HepG2 (cell line): ENCODE results near the gene RGS7. TPM values are rescaled to one million over a fixed set of nuclear protein-coding genes. Genes with fewer than 3 reads are reported as not detected.

Experiments
- ATAC-seq: fragments of 200-7000 bp; cut with Tn5 transposase; 3 replicates; pipeline ENCODE4 v1.9.1; 2020; ENCODE audit warnings: mild to moderate bottlenecking, moderate library complexity
- BruUV-seq: library from RNA; stranded (reverse); fragments of 400-500 nt; replicated peaks from 2 replicates; lab custom pipeline; 2021; lab: Mats Ljungman, UMichigan
- CTCF ChIA-PET: fragments of 300-600 bp; formaldehyde crosslinking; extraction: SDS; loops from one replicate; lab custom pipeline; 2021; ENCODE audit warnings: low total read pairs, inconsistent platforms, low intra/inter-chr PET ratio; lab: Yijun Ruan, JAX
- POLR2A ChIA-PET: fragments of 350-600 bp; sonication (Branson Sonifier 250); formaldehyde crosslinking; loops from one replicate; lab custom pipeline; 2020; ENCODE audit warnings: antibody characterized with exemption, inconsistent platforms; lab: Yijun Ruan, JAX
- DNase-seq: peaks from one replicate; pipeline ENCODE4 v3.0.0-alpha.2; 2015; ENCODE audit warnings: low spot score
- FAIRE-seq: peaks from 3 replicates; lab custom pipeline; 2011; peaks lifted over from hg19 to GRCh38; lab: Jason Lieb, UNC
- H2AFZ ChIP-seq: one replicate; pipeline ENCODE4 v1.6.1; 2011; ENCODE audit warnings: low read length, inconsistent platforms
- H3K27ac ChIP-seq: fragments of 300-600 bp; 3 replicates; pipeline ENCODE4 v1.8.0; 2011; ENCODE audit warnings: mixed run types, mild to moderate bottlenecking, mixed read lengths, low read length, inconsistent platforms; ENCODE audit not compliant: insufficient read depth; ENCODE audit errors: extremely low read length
- H3K27me3 ChIP-seq, 2 experiments: fragments of 200-600 bp in 1 of 2; 2 replicates in 1 of 2; 3 replicates in 1 of 2; pipeline versions ENCODE4 v1.6.0 to v1.8.0; 2011; ENCODE audit warnings: low read length in 2 of 2, mild to moderate bottlenecking in 2 of 2, moderate library complexity in 2 of 2, inconsistent platforms in 1 of 2; ENCODE audit not compliant: insufficient read depth in 2 of 2, control insufficient read depth in 1 of 2
- H3K36me3 ChIP-seq, 2 experiments: fragments of 200-600 bp in 1 of 2; replicated peaks in 1 of 2; 2 replicates in 1 of 2; 3 replicates in 1 of 2; pipeline versions ENCODE4 v1.5.1 to v1.8.0; 2011; ENCODE audit warnings: low read length in 2 of 2, inconsistent platforms in 1 of 2; ENCODE audit not compliant: insufficient read depth in 2 of 2, control insufficient read depth in 1 of 2
- H3K4me1 ChIP-seq: 2 replicates; pipeline ENCODE4 v1.5.1; 2012; ENCODE audit warnings: low read length, inconsistent platforms; ENCODE audit not compliant: insufficient read depth
- H3K4me2 ChIP-seq: 2 replicates; pipeline ENCODE4 v1.6.0; 2011; ENCODE audit warnings: low read depth, low read length, inconsistent platforms
- H3K4me3 ChIP-seq, 3 experiments: fragments of 200-600 bp in 1 of 3; sonication (generic), shearing (Covaris generic) in 1 of 3; replicated peaks in 1 of 3; 2 replicates each; pipeline ENCODE4 v1.5.1; 2011 to 2016; ENCODE audit warnings: low read length in 3 of 3, inconsistent platforms in 2 of 3, low read depth in 2 of 3, mild to moderate bottlenecking in 2 of 3, control low read depth in 1 of 3, mixed read lengths in 1 of 3; ENCODE audit not compliant: insufficient read depth in 1 of 3
- H3K79me2 ChIP-seq: one replicate; pipeline ENCODE4 v1.6.1; 2011; ENCODE audit warnings: low read length, inconsistent platforms; ENCODE audit not compliant: insufficient read depth
- H3K9ac ChIP-seq: 2 replicates; pipeline ENCODE4 v1.6.0; 2011; ENCODE audit warnings: mild to moderate bottlenecking, low read depth, low read length, inconsistent platforms; ENCODE audit not compliant: insufficient read depth
- H3K9me3 ChIP-seq: 2 replicates; pipeline ENCODE4 v1.5.1; 2012; ENCODE audit warnings: mild to moderate bottlenecking, low read length
- H4K20me1 ChIP-seq: 2 replicates; pipeline ENCODE4 v1.6.0; 2011; ENCODE audit warnings: inconsistent platforms, mild to moderate bottlenecking, low read length, moderate library complexity; ENCODE audit not compliant: insufficient read depth
- ADNP ChIP-seq: sonication (generic); formaldehyde crosslinking; IDR thresholded peaks from 2 replicates; pipeline ENCODE4 v1.4.0; 2020; ENCODE audit warnings: missing genetic modification reagents
- BCL6 ChIP-seq: IDR thresholded peaks from 2 replicates; pipeline ENCODE4 v1.6.1; 2016; ENCODE audit warnings: missing genetic modification reagents, missing compliant biosample characterization
- CENPX ChIP-seq: sonication (generic); formaldehyde crosslinking; IDR thresholded peaks from 2 replicates; pipeline ENCODE4 v1.9.0; 2021; ENCODE audit warnings: mild to moderate bottlenecking, missing genetic modification reagents, moderate library complexity
- GLI4 ChIP-seq: sonication (generic); formaldehyde crosslinking; IDR thresholded peaks from 2 replicates; pipeline ENCODE4 v1.5.1; 2020; ENCODE audit warnings: missing genetic modification reagents, mild to moderate bottlenecking, moderate library complexity, borderline replicate concordance
- MAFF ChIP-seq: IDR thresholded peaks from 2 replicates; pipeline ENCODE4 v1.6.1; 2011; ENCODE audit warnings: low read depth, low read length, improper control_type of control experiment
- MAFK ChIP-seq, 2 experiments: IDR thresholded peaks in 1 of 2; conservative IDR thresholded peaks in 1 of 2; 2 replicates each; pipeline ENCODE4 v1.6.1; 2011; ENCODE audit warnings: improper control_type of control experiment in 2 of 2, low read length in 2 of 2
- MLLT10 ChIP-seq: sonication (generic); formaldehyde crosslinking; IDR thresholded peaks from 2 replicates; pipeline ENCODE4 v1.4.0; 2020; ENCODE audit warnings: missing genetic modification reagents
- NFE2L2 ChIP-seq: fragments of 150-350 bp; IDR thresholded peaks from 2 replicates; pipeline ENCODE4 v1.6.1; 2014; ENCODE audit warnings: low read length
- PPARG ChIP-seq: conservative IDR thresholded peaks from 2 replicates; pipeline ENCODE4 v1.6.1; 2016; ENCODE audit warnings: missing biosample characterization, missing genetic modification reagents
- TBX3 ChIP-seq: fragments of 450-650 bp; IDR thresholded peaks from 2 replicates; pipeline ENCODE4 v1.6.1; 2017; ENCODE audit warnings: antibody characterized with exemption, mild to moderate bottlenecking, inconsistent platforms, borderline replicate concordance
- XRCC5 ChIP-seq: fragments of 200-400 bp; formaldehyde crosslinking; optimal IDR thresholded peaks from 2 replicates; pipeline ENCODE3; 2017; ENCODE audit warnings: mild to moderate bottlenecking, low read length
- ZNF501 ChIP-seq: sonication (generic); formaldehyde crosslinking; IDR thresholded peaks from 2 replicates; pipeline ENCODE4 v1.5.1; 2020; ENCODE audit warnings: mild to moderate bottlenecking, moderate library complexity, missing genetic modification reagents
- ZNF589 ChIP-seq: sonication (generic); formaldehyde crosslinking; conservative IDR thresholded peaks from 2 replicates; pipeline ENCODE4 v1.8.0; 2022; ENCODE audit warnings: mild to moderate bottlenecking, moderate library complexity, missing genetic modification reagents
- WGBS: methylation state at CpG from one replicate; pipeline ENCODE4 v1.1.6; 2017; ENCODE audit warnings: low lambda C conversion rate; 5-methylcytosine and 5-hydroxymethylcytosine counted together
- in situ Hi-C: cut with HindIII; loops from 2 replicates; pipeline ENCODE4 v1.10.0; 2017; ENCODE audit warnings: low pct_unique_long_range_greater_than_20kb; ENCODE audit not compliant: extremely low pct_ligation_motif_present
- intact Hi-C: fragments of 100-400 bp; cut with micrococcal nuclease; formaldehyde crosslinking; loops from one replicate; pipeline ENCODE4 v1.10.0; 2022; ENCODE audit not compliant: unreplicated experiment
- polyA plus RNA-seq, 8 experiments: library from polyadenylated mRNA; depleted of rRNA in 3 of 8; stranded (reverse) in 7 of 8; unstranded in 1 of 8; fragments of >200 nt; fragmentation: Illumina TruSeq in 4 of 8; extraction: Trizol in 4 of 8; gene quantifications; 2 replicates each; pipeline versions ENCODE4 v1.2.1 to v1.2.3, GENCODE V29; 2011 to 2016; ENCODE audit warnings: low read depth in 4 of 8, missing spikeins in 1 of 8, mixed read lengths in 1 of 8; ENCODE audit not compliant: insufficient read depth in 1 of 8
- total RNA-seq, 5 experiments: library from RNA; depleted of rRNA; stranded (reverse); fragments of >200 nt; fragmentation: Illumina TruSeq; extraction: Trizol; gene quantifications; 2 replicates each; pipeline ENCODE4 v1.2.3, GENCODE V29; 2016; ENCODE audit warnings: low read depth in 1 of 5
- TF ChIP-seq, protein P1 (sequence below), 2 experiments: IDR thresholded peaks; 2 replicates each; pipeline ENCODE4 v1.6.1; 2011 to 2012; ENCODE audit warnings: low read length in 2 of 2, borderline replicate concordance in 1 of 2, low read depth in 1 of 2, mild to moderate bottlenecking in 1 of 2, moderate library complexity in 1 of 2

Gene RGS7
- total and polyA plus RNA-seq, 2 of the 13 experiments (the other 11 are each of a cell fraction or from before 2014, with no cell fraction given) = not detected

DNA sequence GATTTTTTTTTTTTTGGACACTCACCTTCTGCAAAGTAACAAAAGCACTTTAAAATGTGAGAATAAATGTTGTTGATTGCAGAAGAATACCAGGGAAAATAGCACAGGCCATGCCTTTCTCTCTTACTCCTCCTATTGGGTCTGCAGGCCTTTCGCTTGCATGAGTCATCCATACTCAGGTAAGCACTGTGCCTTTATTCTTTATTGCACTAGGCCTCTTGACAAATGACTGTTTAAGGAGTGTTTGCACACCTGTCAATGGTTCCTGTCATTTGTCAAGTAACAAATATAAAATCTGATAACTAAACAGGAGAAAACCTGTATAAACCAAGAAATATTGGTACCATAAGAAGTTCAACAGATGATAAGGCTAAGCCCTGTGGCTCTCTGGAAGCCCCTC lies 106.5 kb downstream of the RGS7 start:
- H3K9me3 ChIP-seq = no peaks in the 10 kb centered on the region; the same call in 1 of the 2 replicates
- H3K9ac ChIP-seq = no peak overlapping the region
- ChIA-PET POLR2A (no interaction called here), CTCF (no interaction called here)
- no peaks in the 10 kb centered on the region for H3K79me2 ChIP-seq
- no peak for TF ChIP-seq XRCC5
- TF ChIP-seq TBX3 = no peak
- no peak for TF ChIP-seq GLI4 (CRISPR knock-in tag)
- no peak for TF ChIP-seq MLLT10 (CRISPR knock-in tag)
- TF ChIP-seq CENPX (CRISPR knock-in tag) = no peak
- TF ChIP-seq PPARG = no peak
- TF ChIP-seq ZNF501 = no peak
- TF ChIP-seq BCL6 (CRISPR knock-in tag) = no peak
- TF ChIP-seq ADNP (CRISPR knock-in tag) = no peak
- H3K27ac ChIP-seq = no peak overlapping the region
- no peaks in the 10 kb centered on the region for H3K27me3 ChIP-seq
- DNase-seq (no peak), ATAC-seq (no peak), FAIRE-seq (no peak)
- no peak overlapping the region for H2AFZ ChIP-seq
- WGBS = 0% methylated on average over 1 of the region's 1 CpG
- no peak overlapping the region for H3K4me2 ChIP-seq
- no TSS peak for BruUV-seq
- no peaks in the 10 kb centered on the region for H4K20me1 ChIP-seq
- in situ Hi-C loops = no loop called here
- no peak overlapping the region for H3K4me3 ChIP-seq
- H3K4me1 ChIP-seq = no peaks in the 10 kb centered on the region
- intact Hi-C loops = no loop called here
- H3K36me3 ChIP-seq = no peaks in the 10 kb centered on the region

DNA sequence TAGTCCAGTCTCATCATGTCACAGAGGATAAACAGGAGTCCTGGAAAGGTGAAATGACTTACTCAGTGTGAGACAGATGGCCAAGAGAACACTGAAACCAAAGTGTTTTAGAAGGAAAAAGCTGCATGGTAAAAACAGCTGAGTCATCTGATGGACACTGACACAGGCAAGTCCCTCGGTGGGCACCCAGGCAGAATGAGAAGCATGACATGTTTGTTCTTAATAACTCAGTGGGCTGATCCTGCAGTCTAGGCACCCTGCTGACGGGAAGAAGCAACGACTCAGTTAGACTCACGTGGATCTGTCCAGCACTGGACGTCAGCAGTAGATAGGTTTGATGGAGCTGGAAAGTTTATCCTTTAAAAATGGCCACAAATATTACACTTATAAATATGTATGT lies 116.9 kb downstream of the RGS7 start:
- intact Hi-C loops (no loop called here), in situ Hi-C loops (no loop called here)
- ChIA-PET POLR2A (no interaction called here), CTCF (no interaction called here)
- Histone ChIP-seq H3K4me3 (no peak overlapping the region), H3K9me3 (no peaks in the 10 kb centered on the region), H2AFZ (no peak overlapping the region), H3K36me3 (no peaks in the 10 kb centered on the region), H3K27me3 (no peaks in the 10 kb centered on the region; a peak in 1 of 5 replicates), H3K79me2 (no peaks in the 10 kb centered on the region), H3K27ac (no peak overlapping the region), H4K20me1 (no peaks in the 10 kb centered on the region), H3K4me2 (no peak overlapping the region), H3K4me1 (no peaks in the 10 kb centered on the region), H3K9ac (no peak overlapping the region)
- TF ChIP-seq, protein P1, sequence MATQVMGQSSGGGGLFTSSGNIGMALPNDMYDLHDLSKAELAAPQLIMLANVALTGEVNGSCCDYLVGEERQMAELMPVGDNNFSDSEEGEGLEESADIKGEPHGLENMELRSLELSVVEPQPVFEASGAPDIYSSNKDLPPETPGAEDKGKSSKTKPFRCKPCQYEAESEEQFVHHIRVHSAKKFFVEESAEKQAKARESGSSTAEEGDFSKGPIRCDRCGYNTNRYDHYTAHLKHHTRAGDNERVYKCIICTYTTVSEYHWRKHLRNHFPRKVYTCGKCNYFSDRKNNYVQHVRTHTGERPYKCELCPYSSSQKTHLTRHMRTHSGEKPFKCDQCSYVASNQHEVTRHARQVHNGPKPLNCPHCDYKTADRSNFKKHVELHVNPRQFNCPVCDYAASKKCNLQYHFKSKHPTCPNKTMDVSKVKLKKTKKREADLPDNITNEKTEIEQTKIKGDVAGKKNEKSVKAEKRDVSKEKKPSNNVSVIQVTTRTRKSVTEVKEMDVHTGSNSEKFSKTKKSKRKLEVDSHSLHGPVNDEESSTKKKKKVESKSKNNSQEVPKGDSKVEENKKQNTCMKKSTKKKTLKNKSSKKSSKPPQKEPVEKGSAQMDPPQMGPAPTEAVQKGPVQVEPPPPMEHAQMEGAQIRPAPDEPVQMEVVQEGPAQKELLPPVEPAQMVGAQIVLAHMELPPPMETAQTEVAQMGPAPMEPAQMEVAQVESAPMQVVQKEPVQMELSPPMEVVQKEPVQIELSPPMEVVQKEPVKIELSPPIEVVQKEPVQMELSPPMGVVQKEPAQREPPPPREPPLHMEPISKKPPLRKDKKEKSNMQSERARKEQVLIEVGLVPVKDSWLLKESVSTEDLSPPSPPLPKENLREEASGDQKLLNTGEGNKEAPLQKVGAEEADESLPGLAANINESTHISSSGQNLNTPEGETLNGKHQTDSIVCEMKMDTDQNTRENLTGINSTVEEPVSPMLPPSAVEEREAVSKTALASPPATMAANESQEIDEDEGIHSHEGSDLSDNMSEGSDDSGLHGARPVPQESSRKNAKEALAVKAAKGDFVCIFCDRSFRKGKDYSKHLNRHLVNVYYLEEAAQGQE (IDR thresholded peaks at IDR 0.05; ENCODE audit: borderline replicate concordance in 1 of 2, low read depth in 1 of 2, low read length in 2 of 2) = peak in 1 of 2 experiments; percentile 52; a peak in 1 of 4 replicates
- TF ChIP-seq ZNF589 (CRISPR knock-in tag) = no peak
- peak; percentile 45 to 46; a peak in 3 of 4 replicates for TF ChIP-seq MAFK (conservative IDR thresholded peaks at IDR 0.05 in 1 of 2, IDR thresholded peaks at IDR 0.05 in 1 of 2; ENCODE audit: low read length in 2 of 2)
- 0 out of 2 replicates have a peak, but pooled peaks have one; percentile 17 for TF ChIP-seq MAFF
- TF ChIP-seq NFE2L2 = peak; percentile 62; the same call in 1 of the 2 replicates
- FAIRE-seq (no peak), ATAC-seq (no peak), DNase-seq (no peak)
- WGBS = 17% methylated on average over 5 of the region's 5 CpGs
- BruUV-seq = no TSS peak
